Measurements from ENCODE around the gene NHS.

NHS gene

DNA sequence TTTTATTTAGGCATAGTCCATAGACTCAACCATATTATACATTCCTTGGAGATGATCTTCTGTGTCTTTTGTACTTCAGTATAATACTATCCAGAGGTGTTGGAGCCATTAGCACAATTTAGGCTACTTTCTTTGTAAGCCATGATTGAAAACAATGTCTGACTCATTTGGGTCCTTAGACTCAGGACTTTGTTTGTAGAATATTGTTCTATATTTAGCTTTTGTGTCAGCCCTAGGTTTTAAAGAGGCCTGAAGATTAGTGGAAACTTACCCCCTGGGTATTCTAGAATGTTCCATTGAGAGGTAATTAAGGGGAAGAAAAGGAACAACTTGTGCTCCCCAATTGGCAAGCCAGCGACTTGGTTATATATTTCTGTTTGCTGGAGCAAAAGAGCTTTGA, 217.1 kb downstream of the NHS start:
- no peak overlapping the region for H3K9ac ChIP-seq (ENCODE audit: low read length)
- H3K9me3 ChIP-seq (ENCODE audit: low read length): no peaks in the 10 kb centered on the region
- no peaks in the 10 kb centered on the region for H3K4me1 ChIP-seq (ENCODE audit: insufficient read depth, low read length, severe bottlenecking)
- no peaks in the 10 kb centered on the region for H4K20me1 ChIP-seq (ENCODE audit: insufficient read depth, low read length)
- H3K27me3 ChIP-seq (ENCODE audit: insufficient read depth, low read length): no peaks in the 10 kb centered on the region
- no peaks in the 10 kb centered on the region for H3K9me2 ChIP-seq (ENCODE audit: low read depth, low read length)
- H2AFZ ChIP-seq (ENCODE audit: low read length): no peak overlapping the region
- H3K4me2 ChIP-seq (ENCODE audit: low read length): no peak overlapping the region
- no peak for TF ChIP-seq EZH2 (IDR thresholded peaks at IDR 0.05; ENCODE audit: borderline replicate concordance, low read length)
- TF ChIP-seq, protein P1, sequence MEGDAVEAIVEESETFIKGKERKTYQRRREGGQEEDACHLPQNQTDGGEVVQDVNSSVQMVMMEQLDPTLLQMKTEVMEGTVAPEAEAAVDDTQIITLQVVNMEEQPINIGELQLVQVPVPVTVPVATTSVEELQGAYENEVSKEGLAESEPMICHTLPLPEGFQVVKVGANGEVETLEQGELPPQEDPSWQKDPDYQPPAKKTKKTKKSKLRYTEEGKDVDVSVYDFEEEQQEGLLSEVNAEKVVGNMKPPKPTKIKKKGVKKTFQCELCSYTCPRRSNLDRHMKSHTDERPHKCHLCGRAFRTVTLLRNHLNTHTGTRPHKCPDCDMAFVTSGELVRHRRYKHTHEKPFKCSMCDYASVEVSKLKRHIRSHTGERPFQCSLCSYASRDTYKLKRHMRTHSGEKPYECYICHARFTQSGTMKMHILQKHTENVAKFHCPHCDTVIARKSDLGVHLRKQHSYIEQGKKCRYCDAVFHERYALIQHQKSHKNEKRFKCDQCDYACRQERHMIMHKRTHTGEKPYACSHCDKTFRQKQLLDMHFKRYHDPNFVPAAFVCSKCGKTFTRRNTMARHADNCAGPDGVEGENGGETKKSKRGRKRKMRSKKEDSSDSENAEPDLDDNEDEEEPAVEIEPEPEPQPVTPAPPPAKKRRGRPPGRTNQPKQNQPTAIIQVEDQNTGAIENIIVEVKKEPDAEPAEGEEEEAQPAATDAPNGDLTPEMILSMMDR (IDR thresholded peaks at IDR 0.05; ENCODE audit: low read length): no peak
- no peaks in the 10 kb centered on the region for H3K79me2 ChIP-seq (ENCODE audit: insufficient read depth, low read length)
- H3K27ac ChIP-seq (ENCODE audit: low read depth, low read length, poor library complexity, severe bottlenecking): no peak overlapping the region
- H3K4me3 ChIP-seq (ENCODE audit: low read depth, low read length, poor library complexity, severe bottlenecking): no peak overlapping the region
- H3F3A ChIP-seq (ENCODE audit: insufficient read depth, low read length): no peaks in the 10 kb centered on the region
- no peaks in the 10 kb centered on the region for H3K36me3 ChIP-seq (ENCODE audit: insufficient read depth, low read length)

DNA sequence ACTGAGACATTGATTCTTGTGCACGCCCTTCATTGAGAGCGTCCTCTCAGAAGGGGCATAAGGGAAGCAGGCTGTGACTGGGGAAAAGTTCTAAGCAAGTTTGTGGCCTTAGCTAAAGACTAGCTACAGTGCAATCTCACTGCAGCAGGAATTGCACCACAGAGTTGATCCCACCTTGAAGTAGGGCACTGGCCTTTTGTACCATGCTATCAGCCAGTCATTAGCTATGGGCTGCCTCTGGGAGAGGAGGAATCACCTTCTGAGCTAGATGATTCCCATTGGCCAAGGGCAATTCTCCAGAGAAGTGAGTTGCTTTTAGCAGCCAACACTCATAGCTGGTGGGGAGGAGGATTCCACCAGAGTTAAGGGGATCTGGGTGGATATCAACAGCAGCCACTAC, 219.7 kb downstream of the NHS start:
- Histone ChIP-seq H3K4me2 (ENCODE audit: low read length) (no peak overlapping the region), H3K79me2 (ENCODE audit: insufficient read depth, low read length) (no peaks in the 10 kb centered on the region), H4K20me1 (ENCODE audit: insufficient read depth, low read length) (no peaks in the 10 kb centered on the region), H3K27ac (ENCODE audit: low read depth, low read length, poor library complexity, severe bottlenecking) (no peak overlapping the region), H3K27me3 (ENCODE audit: insufficient read depth, low read length) (no peaks in the 10 kb centered on the region), H3K9ac (ENCODE audit: low read length) (no peak overlapping the region), H3K9me2 (ENCODE audit: low read depth, low read length) (no peaks in the 10 kb centered on the region), H3F3A (ENCODE audit: insufficient read depth, low read length) (no peaks in the 10 kb centered on the region), H3K36me3 (ENCODE audit: insufficient read depth, low read length) (no peaks in the 10 kb centered on the region), H3K9me3 (ENCODE audit: low read length) (no peaks in the 10 kb centered on the region), H3K4me3 (ENCODE audit: low read depth, low read length, poor library complexity, severe bottlenecking) (no peak overlapping the region), H3K4me1 (ENCODE audit: insufficient read depth, low read length, severe bottlenecking) (no peaks in the 10 kb centered on the region), H2AFZ (ENCODE audit: low read length) (no peak overlapping the region)
- no peak for TF ChIP-seq EZH2 (IDR thresholded peaks at IDR 0.05; ENCODE audit: borderline replicate concordance, low read length)
- TF ChIP-seq, protein P1 (IDR thresholded peaks at IDR 0.05; ENCODE audit: low read length): no peak

DNA sequence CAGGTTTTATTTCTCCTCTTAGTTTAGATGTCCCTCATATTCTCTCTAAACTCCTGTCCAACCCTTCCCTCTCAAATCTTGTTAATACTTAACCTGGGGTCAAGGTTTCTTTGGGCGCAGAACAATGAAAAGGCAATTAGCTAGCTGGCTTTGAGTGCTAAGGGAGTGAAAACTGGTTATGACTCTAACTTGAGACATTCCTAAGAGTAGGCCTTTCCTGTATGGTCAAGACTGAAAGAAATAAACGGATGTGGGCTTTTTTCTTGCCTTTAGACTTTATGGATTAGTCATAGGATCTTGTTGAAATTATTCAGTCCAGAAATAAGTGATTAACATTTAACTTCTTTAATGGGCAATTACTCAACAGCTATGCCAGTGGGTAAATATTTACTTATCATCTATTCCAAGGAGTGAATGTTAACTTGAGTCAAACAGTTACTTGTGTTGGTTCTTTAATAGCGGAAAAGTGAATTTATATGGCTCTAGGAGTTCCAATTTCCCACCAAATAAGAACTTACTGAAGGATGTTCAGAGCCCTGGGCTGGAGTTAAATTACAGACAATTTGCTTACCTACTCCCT, 220.5 kb downstream of the NHS start:
- no peaks in the 10 kb centered on the region for H3K9me2 ChIP-seq (ENCODE audit: low read depth, low read length)
- no peaks in the 10 kb centered on the region for H3F3A ChIP-seq (ENCODE audit: insufficient read depth, low read length)
- H3K27me3 ChIP-seq (ENCODE audit: insufficient read depth, low read length): no peaks in the 10 kb centered on the region
- H3K4me1 ChIP-seq (ENCODE audit: insufficient read depth, low read length, severe bottlenecking): no peaks in the 10 kb centered on the region
- H3K9ac ChIP-seq (ENCODE audit: low read length): no peak overlapping the region
- no peak overlapping the region for H3K4me3 ChIP-seq (ENCODE audit: low read depth, low read length, poor library complexity, severe bottlenecking)
- H2AFZ ChIP-seq (ENCODE audit: low read length): no peak overlapping the region
- TF ChIP-seq, protein P1 (IDR thresholded peaks at IDR 0.05; ENCODE audit: low read length): no peak
- H3K79me2 ChIP-seq (ENCODE audit: insufficient read depth, low read length): no peaks in the 10 kb centered on the region
- H3K4me2 ChIP-seq (ENCODE audit: low read length): no peak overlapping the region
- no peaks in the 10 kb centered on the region for H3K36me3 ChIP-seq (ENCODE audit: insufficient read depth, low read length)
- no peak overlapping the region for H3K27ac ChIP-seq (ENCODE audit: low read depth, low read length, poor library complexity, severe bottlenecking)
- no peaks in the 10 kb centered on the region for H4K20me1 ChIP-seq (ENCODE audit: insufficient read depth, low read length)
- H3K9me3 ChIP-seq (ENCODE audit: low read length): no peaks in the 10 kb centered on the region

Data from OCI-LY1 (cell line).